Activated CD8-positive, alpha-beta memory T cell treated with anti-CD3 and anti-CD28 coated beads for 48 hours (primary cell): Measurements from ENCODE around the gene VENTX.

ENCODE experiments used
- DNase-seq, 3 experiments: peaks; one replicate each; pipeline ENCODE4 v3.0.0-alpha.2; 2020; ENCODE audit warnings: low read depth in 2 of 3, low spot score in 2 of 3

The VENTX gene

GRCh38 chr10:133282846-133283390 lies 45.3 kb downstream of the VENTX start:
- DNase-seq, result no peak

GRCh38 chr10:133283931-133284330 lies 46.3 kb downstream of the VENTX start:
- no peak for DNase-seq

GRCh38 chr10:133285217-133285616 lies 47.6 kb downstream of the VENTX start:
- no peak for DNase-seq

- no peak for DNase-seq
Observed at GRCh38 chr10:133286366-133286765, 48.7 kb downstream of the VENTX start.

GRCh38 chr10:133287832-133288500 lies 50.3 kb downstream of the VENTX start:
- no peak for DNase-seq

- no peak for DNase-seq
Observed at GRCh38 chr10:133289761-133290160, 52.1 kb downstream of the VENTX start.
